Panc1 (cell line): ENCODE results near the gene ZNF12. TPM values are rescaled to one million over a fixed set of nuclear protein-coding genes. Genes with fewer than 3 reads are reported as not detected.

Experiments
- ATAC-seq: fragments of 200-7000 bp; cut with Tn5 transposase; 2 replicates; pipeline ENCODE4 v1.9.1; 2020; ENCODE audit warnings: mild to moderate bottlenecking, moderate library complexity
- BruUV-seq: library from RNA; stranded (reverse); fragments of 400-500 nt; replicated peaks from 2 replicates; lab custom pipeline; 2021; lab: Mats Ljungman, UMichigan
- CTCF ChIA-PET: fragments of 300-600 bp; sonication (Branson Sonifier 250); formaldehyde crosslinking; loops from one replicate; lab custom pipeline; 2022; ENCODE audit warnings: antibody characterized with exemption; lab: Charles Lee
- POLR2A ChIA-PET: fragments of 300-600 bp; sonication (Branson Sonifier 250); formaldehyde crosslinking; loops from one replicate; lab custom pipeline; 2022; ENCODE audit warnings: antibody characterized with exemption; lab: Charles Lee
- DNase-seq: peaks from one replicate; pipeline ENCODE4 v3.0.0-alpha.2; 2010; ENCODE audit warnings: low read depth, low spot score
- H3K27ac ChIP-seq: 2 replicates; pipeline ENCODE4 v1.5.1; 2011; ENCODE audit warnings: mild to moderate bottlenecking, low read length, inconsistent platforms
- H3K27me3 ChIP-seq: fragments of 200-500 bp; sonication (Bioruptor generic); 2 replicates; pipeline ENCODE4 v1.6.0; 2014; ENCODE audit warnings: low read length, inconsistent platforms; ENCODE audit not compliant: control insufficient read depth, insufficient read depth
- H3K36me3 ChIP-seq: fragments of 200-500 bp; sonication (Bioruptor generic); 2 replicates; pipeline ENCODE4 v1.5.1; 2014; ENCODE audit warnings: inconsistent platforms, mild to moderate bottlenecking, low read length, moderate library complexity; ENCODE audit not compliant: control insufficient read depth, insufficient read depth
- H3K4me1 ChIP-seq: 2 replicates; pipeline ENCODE4 v1.5.1; 2011; ENCODE audit warnings: inconsistent platforms, mild to moderate bottlenecking, low read length, moderate library complexity; ENCODE audit not compliant: control insufficient read depth, insufficient read depth
- H3K4me3 ChIP-seq, 2 experiments: 2 replicates each; pipeline ENCODE4 v1.5.1; 2011 to 2012; ENCODE audit warnings: low read depth in 2 of 2, low read length in 2 of 2, mild to moderate bottlenecking in 2 of 2, inconsistent platforms in 1 of 2, moderate library complexity in 1 of 2
- H3K9me3 ChIP-seq: fragments of 200-500 bp; sonication (Bioruptor generic); 2 replicates; pipeline ENCODE4 v1.5.1; 2014; ENCODE audit warnings: low read depth, mild to moderate bottlenecking, inconsistent platforms, low read length, moderate library complexity; ENCODE audit not compliant: control insufficient read depth, insufficient read depth
- CTCF ChIP-seq: fragments of 450-650 bp; IDR thresholded peaks from 2 replicates; pipeline ENCODE4 v1.5.1; 2017; ENCODE audit warnings: mild to moderate bottlenecking
- POLR2AphosphoS5 ChIP-seq: IDR thresholded peaks from 2 replicates; pipeline ENCODE4 v1.6.1; 2012; ENCODE audit warnings: mild to moderate bottlenecking, low read depth, low read length, moderate library complexity
- REST ChIP-seq, 2 experiments: IDR thresholded peaks; 2 replicates each; pipeline ENCODE4 v1.6.1; 2011 to 2012; ENCODE audit warnings: low read depth in 2 of 2, control low read depth in 1 of 2, low read length in 1 of 2, mild to moderate bottlenecking in 1 of 2, moderate library complexity in 1 of 2; ENCODE audit not compliant: insufficient read depth in 1 of 2
- SIN3A ChIP-seq: IDR thresholded peaks from 2 replicates; pipeline ENCODE4 v1.6.1; 2012; ENCODE audit warnings: low read depth, mild to moderate bottlenecking, low read length, moderate library complexity, borderline replicate concordance; ENCODE audit not compliant: insufficient read depth
- TCF7L2 ChIP-seq: IDR thresholded peaks from 2 replicates; pipeline ENCODE4 v1.6.1; 2011; ENCODE audit warnings: mild to moderate bottlenecking, low read depth, low read length, inconsistent platforms
- in situ Hi-C: cut with HindIII; loops from 2 replicates; pipeline ENCODE4 v1.10.0; 2016; ENCODE audit warnings: low sequenced_read_pairs, low pct_unique_long_range_greater_than_20kb
- intact Hi-C: fragments of 100-400 bp; cut with micrococcal nuclease; formaldehyde crosslinking; loops from one replicate; pipeline ENCODE4 v1.10.0; 2022; ENCODE audit not compliant: unreplicated experiment
- total RNA-seq: library from RNA; stranded (reverse); gene quantifications from one replicate; pipeline ENCODE4 v1.2.1, GENCODE V29; 2021; ENCODE audit not compliant: unreplicated experiment

Gene ZNF12
- total RNA-seq, 1 experiment from 2014 or later: 37.3 TPM

- H3K4me1 ChIP-seq: no peaks in the 10 kb centered on the region
- H3K27ac ChIP-seq: no peak overlapping the region
- TF ChIP-seq TCF7L2 (no peak), REST (IDR thresholded peaks at IDR 0.05; ENCODE audit: insufficient read depth in 1 of 2, low read depth in 2 of 2, low read length in 1 of 2) (no peak), POLR2AphosphoS5 (no peak), SIN3A (no peak), CTCF (no peak)
- no peak for ATAC-seq
- ChIA-PET CTCF (no interaction called here), POLR2A (no interaction called here)
- H3K4me3 ChIP-seq: no peak overlapping the region
- BruUV-seq: no TSS peak
- in situ Hi-C loops: no loop called here
- no peaks in the 10 kb centered on the region for H3K27me3 ChIP-seq
- no peaks in the 10 kb centered on the region; the same call in 1 of the 2 replicates for H3K36me3 ChIP-seq
- H3K9me3 ChIP-seq: no peaks in the 10 kb centered on the region; the same call in 1 of the 2 replicates
- intact Hi-C loops: no loop called here
- DNase-seq: no peak
Observed at GRCh38 chr7:6650521-6651011, 56.2 kb downstream of the ZNF12 start.

- intact Hi-C loops: no loop called here
- TF ChIP-seq CTCF (no peak), SIN3A (no peak), TCF7L2 (no peak), REST (IDR thresholded peaks at IDR 0.05; ENCODE audit: insufficient read depth in 1 of 2, low read depth in 2 of 2, low read length in 1 of 2) (no peak), POLR2AphosphoS5 (no peak)
Observed at GRCh38 chr7:6650086-6650485, 56.7 kb downstream of the ZNF12 start.

More at GRCh38 chr7:6650086-6650485, 56.7 kb downstream of the ZNF12 start:
- ChIA-PET CTCF (no interaction called here), POLR2A (no interaction called here)
- ATAC-seq (no peak), DNase-seq (no peak)
- Histone ChIP-seq H3K4me1 (no peaks in the 10 kb centered on the region), H3K27ac (no peak overlapping the region), H3K36me3 (no peaks in the 10 kb centered on the region; the same call in 1 of the 2 replicates), H3K9me3 (no peaks in the 10 kb centered on the region; the same call in 1 of the 2 replicates), H3K27me3 (no peaks in the 10 kb centered on the region), H3K4me3 (no peak overlapping the region)
- BruUV-seq: no TSS peak
- in situ Hi-C loops: no loop called here
